ENCODE results near the gene IGFALS. TPM values are rescaled to one million over a fixed set of nuclear protein-coding genes. Genes with fewer than 3 reads are reported as not detected.
A peak's percentile ranks its signal among the peaks of the same experiment; 100 is the strongest.

Gene IGFALS
- total and polyA plus RNA-seq, 7 donors: 0.46 to 2.2 (median 1.2) TPM

DNA sequence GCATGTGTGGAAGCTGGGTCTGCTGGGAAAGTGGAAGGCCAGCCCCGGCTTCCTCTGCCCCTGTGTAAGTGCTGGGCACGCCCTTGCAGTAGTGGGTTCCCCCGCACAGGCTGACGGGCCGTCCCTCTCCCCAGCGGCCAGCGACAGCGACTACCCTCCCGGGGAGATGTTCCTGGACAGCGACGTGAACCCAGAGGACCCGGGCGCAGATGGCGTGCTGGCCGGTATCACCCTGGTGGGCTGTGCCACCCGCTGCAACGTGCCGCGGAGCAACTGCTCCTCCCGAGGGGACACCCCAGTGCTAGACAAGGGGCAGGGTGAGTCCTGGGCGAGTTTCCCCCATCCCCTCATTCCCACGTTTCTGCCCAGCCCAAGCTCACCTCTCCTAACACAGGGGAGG, 27.7 kb downstream of the IGFALS start:
- TF ChIP-seq, protein P1, sequence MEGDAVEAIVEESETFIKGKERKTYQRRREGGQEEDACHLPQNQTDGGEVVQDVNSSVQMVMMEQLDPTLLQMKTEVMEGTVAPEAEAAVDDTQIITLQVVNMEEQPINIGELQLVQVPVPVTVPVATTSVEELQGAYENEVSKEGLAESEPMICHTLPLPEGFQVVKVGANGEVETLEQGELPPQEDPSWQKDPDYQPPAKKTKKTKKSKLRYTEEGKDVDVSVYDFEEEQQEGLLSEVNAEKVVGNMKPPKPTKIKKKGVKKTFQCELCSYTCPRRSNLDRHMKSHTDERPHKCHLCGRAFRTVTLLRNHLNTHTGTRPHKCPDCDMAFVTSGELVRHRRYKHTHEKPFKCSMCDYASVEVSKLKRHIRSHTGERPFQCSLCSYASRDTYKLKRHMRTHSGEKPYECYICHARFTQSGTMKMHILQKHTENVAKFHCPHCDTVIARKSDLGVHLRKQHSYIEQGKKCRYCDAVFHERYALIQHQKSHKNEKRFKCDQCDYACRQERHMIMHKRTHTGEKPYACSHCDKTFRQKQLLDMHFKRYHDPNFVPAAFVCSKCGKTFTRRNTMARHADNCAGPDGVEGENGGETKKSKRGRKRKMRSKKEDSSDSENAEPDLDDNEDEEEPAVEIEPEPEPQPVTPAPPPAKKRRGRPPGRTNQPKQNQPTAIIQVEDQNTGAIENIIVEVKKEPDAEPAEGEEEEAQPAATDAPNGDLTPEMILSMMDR (IDR thresholded peaks at IDR 0.05): no peak
- TF ChIP-seq EP300 (IDR thresholded peaks at IDR 0.05) (no peak), POLR2A (IDR thresholded peaks at IDR 0.05) (no peak), POLR2AphosphoS5 (IDR thresholded peaks at IDR 0.05) (no peak)
- Histone ChIP-seq H3K36me3 (peaks cover 55 to 82% (median 67%) of the 10 kb centered on the region in 4 donors), H3K9me3 (no peaks in the 10 kb centered on the region), H3K27me3 (no peaks in the 10 kb centered on the region), H3K4me1 (peaks cover 0 to 21% (median 20%) of the 10 kb centered on the region in 4 donors), H3K4me3 (no peak overlapping the region), H3K27ac (no peak overlapping the region)
- no peak for DNase-seq
- 90 to 92% methylated on average over 22 of the region's 22 CpGs for WGBS, 2 donors
- intact Hi-C loops (cut with DNase I): no loop called here

DNA sequence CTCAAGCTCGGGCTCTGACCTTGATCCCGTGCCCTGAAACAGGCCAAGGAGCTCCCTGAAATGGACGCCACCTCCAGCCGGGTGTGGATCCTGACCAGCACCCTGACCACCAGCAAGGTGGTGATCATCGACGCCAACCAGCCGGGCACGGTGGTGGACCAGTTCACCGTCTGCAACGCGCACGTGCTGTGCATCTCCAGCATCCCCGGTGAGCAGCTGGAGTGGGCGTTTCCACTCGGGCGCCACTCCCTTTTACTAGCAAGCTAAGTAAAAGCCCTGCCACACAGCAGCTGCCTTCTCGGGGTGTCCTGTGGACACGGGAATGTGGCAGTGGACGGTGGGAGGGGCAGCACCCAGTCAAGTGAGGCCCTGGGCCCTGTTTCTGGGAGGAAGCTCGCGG, 28.5 kb downstream of the IGFALS start:
- no peak for TF ChIP-seq POLR2AphosphoS5 (IDR thresholded peaks at IDR 0.05)
- TF ChIP-seq POLR2A (IDR thresholded peaks at IDR 0.05): no peak
- TF ChIP-seq, protein P1 (IDR thresholded peaks at IDR 0.05): no peak
- TF ChIP-seq EP300 (IDR thresholded peaks at IDR 0.05): no peak
- Histone ChIP-seq H3K4me3 (no peak overlapping the region), H3K9me3 (no peaks in the 10 kb centered on the region), H3K36me3 (peaks cover 55 to 90% (median 74%) of the 10 kb centered on the region in 4 donors), H3K4me1 (peaks cover 0 to 13% (median 12%) of the 10 kb centered on the region in 4 donors), H3K27ac (no peak overlapping the region), H3K27me3 (no peaks in the 10 kb centered on the region)
- no peak for DNase-seq
- intact Hi-C loops (cut with DNase I): no loop called here
- WGBS, 2 donors: 85 to 93% methylated on average over 21 of the region's 21 CpGs

DNA sequence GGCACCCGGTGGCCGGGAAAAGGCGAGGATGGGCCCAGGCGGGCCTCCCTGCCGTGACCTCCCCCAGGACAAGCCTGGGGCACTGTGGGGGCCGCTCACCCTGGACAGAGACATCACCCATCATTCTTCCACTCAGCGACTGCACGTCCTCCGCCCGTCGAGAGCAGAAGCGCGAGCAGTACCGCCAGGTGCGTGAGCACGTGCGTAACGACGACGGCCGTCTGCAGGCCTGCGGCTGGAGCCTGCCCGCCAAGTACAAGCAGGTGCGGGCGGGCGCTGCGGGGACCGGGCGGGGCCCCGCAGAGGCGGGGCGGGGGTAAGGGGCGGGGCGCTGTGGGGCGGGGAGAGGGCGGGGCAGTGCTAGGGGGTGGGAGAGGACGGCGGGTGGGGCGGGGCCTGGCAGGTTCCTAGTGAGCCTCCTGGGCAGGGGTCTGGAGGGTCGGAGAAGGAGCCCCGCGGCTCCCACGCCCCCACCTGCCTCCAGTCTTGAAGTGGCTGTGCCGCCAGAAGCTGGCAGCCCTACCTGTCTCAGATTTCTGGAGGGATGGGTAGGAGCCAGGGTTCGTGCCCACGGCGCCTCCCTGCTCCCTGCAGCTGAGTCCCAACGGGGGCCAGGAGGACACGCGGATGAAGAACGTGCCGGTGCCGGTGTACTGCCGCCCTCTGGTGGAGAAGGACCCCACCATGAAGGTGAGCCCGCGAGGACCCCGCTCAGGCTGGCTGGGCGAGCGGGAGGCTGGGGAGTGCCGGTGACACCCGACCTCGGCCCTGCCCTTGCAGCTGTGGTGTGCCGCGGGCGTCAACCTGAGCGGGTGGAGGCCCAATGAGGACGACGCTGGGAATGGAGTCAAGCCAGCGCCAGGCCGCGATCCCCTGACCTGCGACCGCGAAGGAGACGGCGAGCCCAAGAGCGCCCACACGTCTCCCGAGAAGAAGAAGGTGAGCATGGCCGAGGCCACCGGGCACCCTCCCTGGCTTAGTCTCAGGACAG, 29.7 kb downstream of the IGFALS start:
- DNase-seq: no peak
- H3K36me3 ChIP-seq: peaks cover 54 to 92% (median 75%) of the 10 kb centered on the region in 4 donors
- no peaks in the 10 kb centered on the region for H3K27me3 ChIP-seq
- 78 to 81% methylated on average over 81 of the region's 81 CpGs for WGBS, 2 donors
- H3K4me3 ChIP-seq: no peak overlapping the region
- peak overlapping the region in 1 of 4 donors; percentile 17 for H3K27ac ChIP-seq
- H3K4me1 ChIP-seq: peaks cover 0 to 2% (median under 1%) of the 10 kb centered on the region in 4 donors
- intact Hi-C loops (cut with DNase I): no loop called here
- TF ChIP-seq, protein P1 (IDR thresholded peaks at IDR 0.05): peak in 2 of 4 experiments; percentile 30 to 39
- TF ChIP-seq POLR2AphosphoS5 (IDR thresholded peaks at IDR 0.05) (no peak), EP300 (IDR thresholded peaks at IDR 0.05) (no peak), POLR2A (IDR thresholded peaks at IDR 0.05) (no peak)
- no peaks in the 10 kb centered on the region for H3K9me3 ChIP-seq

DNA sequence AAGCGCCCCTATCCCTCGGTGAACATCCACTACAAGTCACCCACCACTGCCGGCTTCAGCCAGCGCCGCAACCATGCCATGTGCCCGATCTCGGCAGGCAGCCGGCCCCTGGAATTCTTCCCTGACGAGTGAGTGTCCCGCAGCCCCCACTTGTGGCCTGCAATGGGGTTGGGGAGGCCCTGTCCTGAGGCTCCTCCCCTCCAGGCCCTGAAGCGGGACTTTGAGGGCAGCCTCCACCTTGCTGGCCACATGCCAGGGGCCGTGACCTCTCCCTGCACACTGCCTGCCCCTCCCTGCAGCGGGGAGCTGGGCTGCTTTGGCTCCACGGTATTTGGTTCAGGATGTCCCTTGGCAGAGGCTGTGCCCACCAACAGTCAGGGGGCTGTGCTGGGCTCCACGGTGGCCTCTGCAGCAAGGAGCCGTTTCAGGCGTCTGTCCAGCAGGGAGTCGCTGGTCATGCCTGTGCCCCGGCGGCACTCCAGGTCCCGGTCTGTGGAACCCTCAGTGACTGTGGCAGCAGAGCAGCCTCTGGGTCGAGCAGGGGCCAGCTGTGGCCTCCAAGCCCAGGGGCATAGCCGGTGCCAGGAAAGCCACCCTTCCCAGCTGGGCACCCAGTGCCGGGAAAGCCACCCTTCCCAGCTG, 30.5 kb downstream of the IGFALS start:
- Histone ChIP-seq H3K4me3 (no peak overlapping the region), H3K27me3 (no peaks in the 10 kb centered on the region), H3K4me1 (no peaks in the 10 kb centered on the region), H3K9me3 (no peaks in the 10 kb centered on the region), H3K27ac (no peak overlapping the region), H3K36me3 (peaks cover 46 to 91% (median 71%) of the 10 kb centered on the region in 4 donors)
- TF ChIP-seq POLR2AphosphoS5 (IDR thresholded peaks at IDR 0.05) (no peak), POLR2A (IDR thresholded peaks at IDR 0.05) (no peak), EP300 (IDR thresholded peaks at IDR 0.05) (no peak)
- TF ChIP-seq, protein P1 (IDR thresholded peaks at IDR 0.05): no peak
- 89 to 91% methylated on average over 24 of the region's 24 CpGs for WGBS, 2 donors
- DNase-seq: no peak
- intact Hi-C loops (cut with DNase I): no loop called here

Measured in sigmoid colon (tissue), 7 donors.